Muscle of back (tissue), 11 donors: Measurements from ENCODE around the gene MYO5A. TPM values are rescaled to one million over a fixed set of nuclear protein-coding genes. Genes with fewer than 3 reads are reported as not detected.
A peak's percentile ranks its signal among the peaks of the same experiment; 100 is the strongest.

ENCODE experiments used
- DNase-seq, 3 donors: peaks; one replicate each; pipeline versions ENCODE4 v3.0.0 to v3.0.0-alpha.2; 2013
- polyA plus RNA-seq, 10 donors: library from polyadenylated mRNA; unstranded; fragments of 120-200 nt; gene quantifications; one replicate each; pipeline ENCODE4 v1.2.1, GENCODE V29; 2013; ENCODE audit not compliant: insufficient read length in 10 of 10

Gene MYO5A
- polyA plus RNA-seq, 10 donors, result 3.9 to 11.1 (median 6.5) TPM

DNA sequence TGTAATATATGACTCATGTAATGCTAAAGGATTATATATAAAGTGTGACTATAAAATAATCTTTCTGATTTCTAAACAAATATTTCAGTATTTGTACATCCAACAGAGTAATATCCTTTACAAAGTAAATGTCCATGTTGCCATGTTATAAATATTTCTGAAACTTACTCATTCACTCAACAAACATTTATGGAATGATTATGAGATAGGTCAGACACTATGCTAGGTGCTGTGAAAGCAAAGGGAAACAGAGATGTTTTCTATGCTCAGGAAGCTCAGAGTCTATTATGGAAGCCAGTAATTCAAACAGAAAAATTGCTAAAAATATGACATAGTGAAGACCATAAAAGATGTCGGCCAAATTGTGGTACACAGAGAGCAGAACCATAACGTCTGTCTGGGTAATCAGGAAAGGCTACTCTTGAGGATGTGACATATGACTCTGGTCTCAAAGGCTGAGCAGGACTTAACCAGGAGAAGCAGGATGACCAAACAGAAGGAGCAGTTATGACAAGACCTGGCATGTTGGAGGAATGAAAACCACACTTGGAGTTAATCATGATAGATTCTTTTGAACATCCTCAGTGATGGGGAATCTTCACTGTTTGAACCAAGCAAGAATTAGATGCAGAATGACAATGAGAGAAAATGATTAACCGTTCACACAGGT is 194.1 kb downstream of the MYO5A start:
- DNase-seq, result no peak

DNA sequence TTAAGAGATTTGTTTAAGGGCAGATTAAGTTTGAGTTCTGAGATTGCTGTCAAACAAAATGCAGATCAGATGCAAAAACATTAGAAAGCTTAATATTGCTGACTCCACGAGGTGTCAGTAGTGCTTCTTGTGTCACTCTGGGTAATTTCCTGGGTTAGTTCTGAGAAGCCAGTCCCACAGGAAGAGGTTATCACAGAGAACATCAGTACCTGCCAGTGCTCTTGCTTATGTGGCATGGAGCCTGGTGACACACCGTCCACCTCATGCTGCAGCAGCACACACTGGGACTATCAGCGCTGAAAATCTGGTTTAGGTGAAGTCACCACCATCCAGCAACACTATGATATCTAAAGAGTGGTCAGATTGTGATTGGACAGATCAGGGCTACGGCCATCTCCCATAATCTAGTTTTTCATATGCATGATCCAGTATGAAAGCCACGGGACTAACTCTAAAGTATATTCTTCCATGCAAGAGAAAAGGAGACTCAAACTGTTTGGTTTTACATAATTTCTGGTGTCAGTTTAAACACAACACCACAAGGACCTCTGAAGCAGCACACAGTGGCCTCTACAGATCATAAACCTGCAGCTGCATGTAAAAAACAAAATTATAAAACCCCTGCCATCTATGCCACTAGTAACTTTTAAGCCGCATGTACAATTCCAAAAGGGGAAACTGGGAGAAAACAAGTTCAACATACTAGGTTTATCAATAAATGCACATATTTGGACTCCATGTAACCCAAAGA is 197.0 kb downstream of the MYO5A start:
- peak in 2 of 3 donors; percentile 21 to 45 for DNase-seq

DNA sequence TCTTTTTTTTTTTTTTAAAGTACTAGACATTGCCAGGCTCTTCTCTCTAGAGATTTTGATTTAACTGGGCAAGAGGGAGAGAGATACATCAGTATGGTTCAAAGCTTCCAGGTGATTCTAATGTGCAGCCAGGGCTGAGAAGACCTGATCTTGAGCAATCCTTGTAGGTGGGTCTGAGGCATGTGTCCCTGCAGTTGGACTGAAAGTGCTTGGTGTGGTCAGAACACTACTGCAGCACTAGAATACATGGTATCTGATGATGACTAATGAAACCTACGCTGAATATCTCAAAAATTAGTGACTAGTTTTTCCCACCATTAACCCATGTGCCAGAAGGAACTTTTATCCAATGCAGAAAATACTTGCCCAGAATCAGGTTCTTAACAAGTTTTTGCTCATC is 198.7 kb downstream of the MYO5A start:
- no peak for DNase-seq

DNA sequence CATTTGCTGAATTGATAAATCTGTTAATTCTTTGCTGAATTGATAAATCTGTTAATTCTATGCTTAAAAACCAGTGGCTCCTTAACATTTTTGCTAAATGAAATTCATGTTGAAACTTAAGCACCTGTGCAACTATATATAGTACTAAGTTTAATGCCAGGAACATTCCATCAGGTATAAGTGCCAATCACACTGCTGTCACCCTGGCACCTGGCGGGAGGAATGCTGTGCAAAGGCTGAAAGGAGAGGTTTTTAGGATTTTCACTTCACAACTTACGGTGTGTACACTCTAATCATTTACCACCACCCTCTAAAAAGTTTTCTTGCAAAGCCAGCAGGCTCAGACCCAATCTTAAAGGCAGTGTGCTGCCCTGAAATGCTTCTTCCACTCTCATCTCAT is 199.5 kb downstream of the MYO5A start:
- DNase-seq, result no peak

DNA sequence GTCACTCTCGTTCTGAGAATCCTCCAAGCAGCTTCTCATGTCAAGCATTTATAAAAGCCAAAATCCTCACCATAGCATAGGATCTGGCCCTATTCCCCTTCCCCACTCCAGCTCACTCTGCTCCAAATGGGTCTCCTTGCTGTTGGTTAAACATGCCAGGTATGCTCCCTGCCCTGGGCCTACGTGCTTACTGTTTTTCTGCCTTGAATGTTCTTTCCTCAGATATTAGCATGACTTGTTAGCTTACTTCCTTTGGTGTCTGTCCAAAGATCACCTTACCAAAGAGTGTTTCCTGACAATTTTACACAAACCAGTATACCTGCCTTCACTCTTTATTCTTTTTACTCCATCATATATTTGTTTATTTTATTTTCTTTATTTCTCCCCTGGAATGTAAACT is 200.0 kb downstream of the MYO5A start:
- no peak for DNase-seq

DNA sequence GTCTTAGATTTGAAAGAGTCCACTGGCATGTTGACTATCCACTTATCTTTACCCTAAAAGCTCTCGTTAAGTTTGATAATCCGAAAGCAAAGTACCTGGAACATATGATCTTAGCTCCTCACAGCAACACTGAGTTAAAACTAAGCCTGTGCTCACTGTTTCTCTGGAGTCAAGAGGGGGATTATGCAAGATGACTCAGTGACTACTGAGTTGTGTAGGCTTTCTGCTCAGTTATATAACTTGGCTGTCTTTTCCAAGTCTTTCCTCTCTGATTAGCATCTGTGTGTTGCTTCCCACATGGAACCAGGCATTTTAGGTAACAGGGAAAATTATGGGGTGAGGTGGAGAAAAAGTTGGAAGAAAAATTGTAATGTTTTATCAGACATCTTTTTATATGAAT is 201.9 kb downstream of the MYO5A start:
- DNase-seq, result no peak

DNA sequence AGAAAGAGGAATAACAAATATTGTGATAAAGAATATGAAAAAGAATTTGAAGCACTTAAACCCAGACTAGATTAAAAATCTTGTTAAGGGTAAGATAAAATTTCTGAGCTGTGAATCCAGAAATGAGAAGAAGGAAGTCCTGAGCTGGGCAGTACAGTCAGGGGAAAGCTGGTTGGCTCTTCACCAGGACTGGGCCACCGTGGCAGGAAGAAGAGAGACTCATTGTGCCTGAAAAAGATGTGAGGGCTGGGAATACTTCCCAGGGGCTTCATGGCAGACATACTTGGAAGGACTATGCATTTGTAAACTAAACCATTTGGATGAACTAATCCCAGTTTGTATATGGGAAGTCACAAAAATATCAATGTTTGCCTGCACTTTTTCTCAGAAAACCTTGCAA is 204.6 kb downstream of the MYO5A start:
- DNase-seq, result no peak

DNA sequence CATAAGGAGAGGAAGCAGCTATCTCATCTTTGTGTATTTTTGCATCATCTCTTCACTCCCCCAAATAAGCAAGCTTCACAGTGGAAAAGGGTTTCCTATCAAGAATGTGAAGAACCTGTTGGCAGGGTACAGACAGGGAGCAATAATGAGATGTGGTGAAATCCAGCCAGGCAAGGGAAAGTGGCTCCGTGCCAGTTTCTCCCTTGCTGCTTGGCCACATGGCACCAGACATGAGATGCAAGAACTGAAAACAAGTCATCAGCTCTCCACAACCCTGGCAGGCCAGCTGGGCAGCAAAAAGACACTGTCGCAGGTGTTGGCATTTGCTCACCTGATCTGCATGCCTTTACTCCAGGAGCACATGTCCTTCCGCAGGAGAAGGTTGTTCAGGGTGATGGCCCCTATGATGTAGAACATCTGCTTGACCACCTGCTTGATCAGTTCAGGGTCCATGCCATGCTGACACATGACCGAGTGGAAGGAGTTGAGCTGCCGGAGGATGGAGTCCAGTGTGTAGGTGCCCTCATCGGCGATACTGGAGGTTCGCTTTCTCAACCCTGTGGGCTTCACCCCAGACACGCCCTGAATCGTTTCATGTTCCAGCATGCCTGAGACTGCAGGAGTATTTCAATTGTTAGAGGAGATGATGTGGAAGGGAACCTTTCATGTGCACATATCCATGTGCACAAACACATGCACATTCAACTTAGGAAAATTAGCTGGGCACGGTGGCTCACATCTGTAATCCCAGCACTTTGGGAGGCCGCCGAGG is 209.8 kb downstream of the MYO5A start:
- DNase-seq, result no peak

DNA sequence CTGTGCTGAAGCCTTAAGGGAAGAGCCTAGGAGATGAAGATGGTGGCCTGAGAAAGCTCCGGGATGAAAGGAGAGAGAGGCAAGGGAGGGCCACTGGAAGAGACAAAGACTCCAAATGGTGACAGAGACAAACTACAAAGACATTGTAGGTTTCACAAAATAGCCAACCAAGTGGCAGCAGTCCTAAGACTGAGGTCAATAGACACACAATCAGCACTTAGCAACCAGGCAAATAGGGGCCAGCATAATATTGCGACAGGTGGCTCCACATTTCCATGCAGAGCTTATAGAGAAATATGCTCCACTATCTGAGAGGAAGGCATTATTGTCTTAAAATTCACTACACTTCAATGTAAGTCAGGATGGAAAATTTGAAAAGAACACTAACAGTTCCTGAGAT is 211.0 kb downstream of the MYO5A start:
- no peak for DNase-seq

DNA sequence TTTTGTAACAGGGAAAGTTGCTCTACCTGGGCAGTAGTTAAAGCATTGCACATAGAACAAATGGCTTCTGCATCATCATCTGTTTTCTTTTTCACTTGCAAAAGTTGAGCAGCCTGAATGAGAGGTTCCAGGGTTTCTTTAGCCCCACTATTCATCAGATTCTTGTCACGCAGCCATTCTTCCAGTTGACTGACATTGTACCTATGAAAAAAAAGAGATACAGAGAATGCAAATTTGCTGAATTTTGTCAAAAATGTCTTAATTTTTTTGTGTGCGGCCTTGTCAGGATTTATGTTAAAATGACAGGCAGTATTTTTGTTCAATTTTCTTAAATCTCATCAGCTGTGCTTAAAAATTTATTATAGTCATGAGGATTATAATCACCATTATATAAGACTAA is 211.7 kb downstream of the MYO5A start:
- DNase-seq, result no peak

DNA sequence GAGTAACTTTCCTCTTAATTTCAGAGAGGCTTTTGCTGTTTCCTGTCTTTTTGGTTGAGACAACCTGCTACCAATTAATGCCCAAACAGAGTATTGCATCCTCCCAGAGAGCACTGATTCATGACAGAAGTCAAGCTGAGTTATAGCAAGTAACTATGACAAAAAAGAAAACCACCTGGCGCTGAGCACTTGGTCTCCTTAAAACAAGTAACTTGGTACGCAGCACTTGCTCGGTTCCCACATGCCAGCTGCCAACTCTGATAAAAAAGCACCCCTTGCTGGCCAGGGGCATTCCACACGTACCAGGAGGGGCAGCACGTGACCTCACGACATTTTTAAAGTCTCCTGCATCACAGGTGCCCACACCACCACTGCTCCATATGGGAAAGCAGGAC is 219.5 kb downstream of the MYO5A start:
- no peak for DNase-seq

DNA sequence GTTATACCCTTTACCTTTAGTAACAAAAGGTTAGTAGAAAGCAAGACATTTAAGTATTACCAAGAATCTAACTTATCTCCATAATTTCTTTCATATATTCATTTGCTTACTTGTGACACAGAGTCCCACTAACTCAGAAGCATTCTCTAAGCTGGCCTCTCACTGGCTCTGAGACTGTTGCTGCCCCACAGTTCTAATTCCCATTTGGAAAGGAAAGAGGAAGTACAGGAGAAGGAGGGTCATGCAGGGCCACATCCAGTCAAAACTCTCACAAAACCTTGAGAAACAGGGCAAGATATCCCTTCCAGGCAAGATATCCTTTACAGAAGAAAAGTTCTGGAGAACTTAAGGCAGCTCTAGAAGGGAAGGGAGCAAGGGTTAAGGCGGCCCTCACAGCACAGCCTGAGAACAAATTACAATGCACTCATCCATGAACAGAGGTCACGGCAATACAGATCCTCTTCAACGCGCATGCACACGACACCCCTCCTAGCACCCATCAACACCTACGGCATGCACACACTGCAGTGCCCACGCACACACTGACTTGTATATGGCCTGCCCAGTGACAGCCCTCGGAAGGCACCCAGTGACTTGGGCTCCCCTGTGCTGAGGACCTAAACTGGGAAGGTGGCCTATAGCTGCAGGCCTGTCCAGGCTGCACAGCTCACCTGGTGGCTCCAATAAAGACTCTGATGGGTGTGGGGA is 220.1 kb downstream of the MYO5A start:
- no peak for DNase-seq

DNA sequence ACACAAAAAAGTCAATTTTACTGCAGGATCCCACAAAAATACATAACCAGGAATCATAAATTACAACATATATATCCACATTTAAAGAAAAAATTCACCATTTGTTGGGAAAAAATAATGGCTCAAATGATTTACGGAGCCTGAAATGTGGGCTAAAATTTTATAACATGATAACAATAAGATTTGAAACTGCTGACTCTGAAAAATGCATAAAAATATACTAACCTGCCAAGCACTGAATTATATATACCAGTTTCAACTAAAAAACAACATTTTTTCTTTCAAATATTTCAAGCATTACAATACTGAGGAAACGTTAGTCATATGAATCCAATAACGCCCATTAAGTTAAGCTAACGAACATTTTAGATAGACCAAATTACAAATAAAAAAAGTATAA is 220.8 kb downstream of the MYO5A start:
- DNase-seq, result no peak

DNA sequence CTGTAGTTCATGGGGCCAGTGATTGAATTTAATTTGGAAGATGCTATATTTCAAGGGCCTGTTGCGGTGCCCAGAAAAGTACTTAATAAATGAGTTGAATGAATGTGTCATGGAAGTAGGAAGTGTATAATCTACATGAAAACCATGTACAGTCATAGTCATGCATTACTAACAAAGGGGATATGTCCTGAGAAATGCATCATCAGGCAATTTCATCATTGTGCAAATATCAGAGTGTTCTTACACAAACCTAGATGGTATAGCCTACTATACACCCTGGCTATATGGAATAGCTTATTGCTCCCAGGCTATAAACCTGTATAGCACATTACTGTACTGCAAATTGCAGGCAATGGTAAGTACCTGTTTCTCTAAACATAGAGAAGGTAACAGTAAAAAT is 222.4 kb downstream of the MYO5A start:
- peak in 1 of 3 donors; percentile 10 for DNase-seq

DNA sequence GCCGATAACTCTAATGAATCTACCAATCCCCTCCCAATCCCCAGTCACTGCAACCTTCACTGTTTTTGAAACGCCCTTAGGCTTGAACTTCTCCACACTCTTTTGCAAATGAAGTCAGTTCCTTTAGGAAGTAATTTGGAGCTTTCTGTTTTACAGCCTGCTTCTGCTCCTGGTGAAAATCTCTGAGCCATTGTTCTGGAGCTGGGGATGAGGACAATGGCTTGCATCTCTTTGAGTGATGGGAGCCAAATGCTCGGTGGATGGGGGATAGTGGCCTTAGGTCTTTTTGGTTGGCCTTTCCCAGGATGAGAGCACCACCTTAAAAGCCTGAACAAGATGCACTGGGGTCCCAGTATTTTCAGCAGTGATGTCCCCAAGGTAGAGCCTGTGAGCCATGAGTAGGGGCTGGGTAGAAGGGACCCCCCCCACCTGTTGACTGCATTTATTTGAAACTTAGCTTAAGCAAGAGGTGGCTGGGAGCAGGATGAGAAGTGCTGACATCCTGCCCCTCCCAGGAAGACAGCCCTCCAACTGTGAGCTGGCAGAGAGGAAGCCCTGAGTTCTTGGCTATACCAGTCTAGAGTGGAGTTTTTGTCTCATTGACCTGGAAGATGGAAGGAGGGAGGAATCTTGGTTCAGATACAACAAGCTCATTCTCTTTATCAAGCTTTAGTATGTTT is 225.4 kb downstream of the MYO5A start:
- DNase-seq, result no peak

DNA sequence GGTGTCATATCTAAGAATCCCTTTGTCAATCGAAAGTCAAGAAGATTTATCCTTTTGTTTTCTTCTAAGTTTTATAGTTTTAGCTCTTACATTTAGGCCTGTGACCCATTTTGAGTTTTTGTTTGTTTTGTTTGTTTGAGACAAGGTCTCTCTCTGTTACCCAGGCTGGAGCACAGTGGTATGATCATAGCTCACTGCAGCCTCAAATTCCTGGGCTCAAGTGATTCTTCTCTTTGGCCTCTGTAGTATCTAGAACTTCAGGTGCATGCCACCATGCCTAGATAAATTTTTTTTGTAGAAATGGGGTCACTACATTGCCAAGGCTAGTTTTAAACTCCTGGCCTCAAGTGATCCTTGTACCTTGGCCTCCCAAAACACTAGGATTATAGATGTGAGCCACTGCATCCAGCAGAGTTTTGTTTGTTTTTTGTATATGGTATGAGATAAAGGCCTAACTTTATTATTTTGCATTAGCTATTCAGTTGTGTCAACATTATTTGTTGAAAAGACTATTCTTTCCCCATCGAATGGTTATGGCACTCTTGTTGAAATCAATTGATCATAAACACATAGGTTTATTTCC is 227.3 kb downstream of the MYO5A start:
- DNase-seq, result no peak

DNA sequence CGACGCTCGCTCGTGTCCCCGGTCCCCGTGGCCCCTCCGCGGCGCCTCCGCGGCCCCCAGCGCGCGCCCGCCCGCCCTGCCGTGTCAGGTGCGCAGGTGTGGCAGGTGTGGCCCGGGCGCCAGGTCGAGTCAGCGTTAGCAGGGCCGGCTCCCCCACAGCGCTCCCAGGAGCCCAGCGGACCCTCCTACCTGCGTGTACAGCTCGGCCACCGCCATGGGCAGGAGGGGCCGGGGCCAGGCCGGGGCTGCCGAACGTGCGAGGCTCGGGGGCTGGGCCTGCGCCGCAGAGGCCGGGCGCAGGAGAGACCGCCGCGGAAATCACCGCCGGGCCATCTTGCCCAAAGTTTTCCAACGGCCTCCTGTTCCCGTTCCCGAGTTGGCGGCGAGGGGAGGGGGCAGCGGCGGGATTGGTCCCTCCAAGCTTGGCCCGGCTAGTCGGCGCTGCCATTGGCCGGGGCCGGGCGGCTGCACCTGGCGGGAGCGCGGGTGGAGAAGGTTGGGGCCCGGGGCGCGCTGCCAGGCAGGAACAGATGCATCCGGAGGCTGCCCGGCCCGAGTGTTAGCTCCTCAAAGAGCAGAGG is 233.2 kb downstream of the MYO5A start, which contains the start of gene MYO5C:
Gene MYO5C (minus strand): TSS at position 384 of the 581 bp plus-strand sequence. CDS start 168 bp downstream, at position 216.
- DNase-seq, result peak; percentile 59 to 84 (median 67)

DNA sequence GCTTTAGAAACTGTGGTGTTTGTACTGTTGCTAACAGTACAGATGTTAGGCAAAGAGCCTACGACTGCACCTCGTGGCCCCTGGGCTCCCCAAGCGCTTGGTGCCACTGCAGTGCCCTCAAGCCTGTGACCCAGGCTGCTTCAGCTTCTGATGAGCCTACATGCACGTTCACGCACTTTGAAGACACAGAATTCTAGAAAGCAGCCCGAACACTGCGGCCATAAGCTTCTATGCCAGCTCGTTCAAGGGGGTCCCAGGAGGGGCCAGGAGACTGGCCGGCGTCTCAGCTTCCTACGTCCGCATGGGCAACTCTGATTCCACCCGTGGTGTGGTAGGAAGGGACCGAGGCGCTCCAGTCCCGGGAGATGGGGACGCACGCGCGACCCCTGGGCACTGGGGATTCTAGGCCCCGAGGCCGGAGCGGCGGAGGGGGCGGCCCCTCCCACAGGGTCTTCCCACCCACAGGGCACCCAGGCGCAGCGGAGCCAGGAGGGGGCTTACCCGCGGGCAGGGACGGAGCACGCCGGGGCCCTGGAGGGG is 233.7 kb downstream of the MYO5A start:
- peak in 1 of 3 donors; percentile 34 for DNase-seq

DNA sequence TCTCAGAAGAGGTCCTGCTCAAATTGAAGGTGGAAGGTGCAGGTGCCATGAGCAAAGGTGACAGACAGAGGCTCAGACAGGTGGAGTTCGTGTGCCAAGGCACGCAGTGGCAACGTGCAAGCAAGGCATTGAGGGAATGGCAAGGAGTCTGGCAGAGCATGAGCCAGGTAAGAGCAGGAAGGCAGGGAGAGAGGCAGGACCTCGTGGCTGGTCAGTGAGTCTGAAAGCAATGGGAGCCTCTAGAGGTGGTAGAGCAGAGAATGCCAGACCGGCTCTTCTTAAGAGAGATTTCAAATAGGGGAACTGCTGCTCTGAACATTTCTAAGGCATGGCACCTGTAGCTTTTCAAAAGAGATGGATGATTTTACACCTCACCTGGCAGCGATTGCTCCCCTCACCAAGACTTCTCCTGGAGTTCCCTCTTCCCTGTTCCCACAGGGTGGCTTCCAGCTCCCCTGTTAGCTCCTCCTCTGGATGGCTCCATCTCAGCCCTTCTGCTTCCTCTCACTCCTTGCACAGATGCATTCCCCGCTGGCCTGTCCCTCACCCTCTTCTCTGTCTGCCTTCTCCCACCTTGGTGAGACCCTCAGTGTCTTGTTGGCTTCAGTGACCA is 235.8 kb downstream of the MYO5A start:
- no peak for DNase-seq

DNA sequence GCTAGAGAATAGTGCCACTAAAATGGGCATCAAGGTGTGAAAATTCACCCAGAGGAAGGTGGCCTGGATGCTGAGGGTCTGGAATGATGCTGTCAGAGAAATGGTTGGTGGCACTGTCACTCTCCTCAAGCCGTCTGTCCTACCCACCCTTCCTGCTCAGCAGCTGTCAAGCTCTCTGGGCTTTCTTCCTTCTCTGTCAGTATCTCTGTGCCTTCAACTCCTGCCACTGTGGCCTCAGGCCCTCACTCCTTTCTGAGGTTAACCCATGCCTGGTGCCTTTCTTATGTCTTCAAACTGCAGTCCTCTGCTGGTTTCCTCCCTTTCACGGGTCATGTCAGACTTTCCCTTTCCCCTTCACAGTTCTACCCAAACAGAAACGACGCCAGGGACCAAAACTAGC is 237.5 kb downstream of the MYO5A start:
- DNase-seq, result no peak
